NCI-H446 (cell line): ENCODE results near the gene NXPH1.
A peak's percentile ranks its signal among the peaks of the same experiment; 100 is the strongest.

Experiments
- DNase-seq, 2 experiments: peaks; one replicate each; lab custom pipeline; 2025; lab: John Stamatoyannopoulos, UW

The NXPH1 gene

DNA sequence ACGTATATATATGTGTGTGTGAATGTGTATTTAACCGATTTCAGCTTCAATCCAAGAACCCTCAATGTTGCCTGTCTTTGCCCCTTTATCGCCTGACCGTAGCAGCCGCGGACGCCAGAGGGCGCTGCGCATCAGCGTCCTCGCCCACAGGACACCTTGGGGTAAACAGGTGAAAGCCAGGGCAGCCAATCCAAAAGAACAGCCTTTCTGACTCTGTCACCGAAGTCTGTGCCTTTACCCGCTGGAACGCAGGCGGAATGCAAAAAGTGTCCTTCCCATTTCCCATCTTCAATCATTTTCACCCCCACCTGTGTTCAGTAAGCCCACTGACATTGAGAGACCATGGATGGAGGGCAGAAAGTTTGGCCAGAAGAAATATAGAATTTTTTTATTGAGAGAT, 3.6 kb downstream of the NXPH1 start:
- DNase-seq: no peak

DNA sequence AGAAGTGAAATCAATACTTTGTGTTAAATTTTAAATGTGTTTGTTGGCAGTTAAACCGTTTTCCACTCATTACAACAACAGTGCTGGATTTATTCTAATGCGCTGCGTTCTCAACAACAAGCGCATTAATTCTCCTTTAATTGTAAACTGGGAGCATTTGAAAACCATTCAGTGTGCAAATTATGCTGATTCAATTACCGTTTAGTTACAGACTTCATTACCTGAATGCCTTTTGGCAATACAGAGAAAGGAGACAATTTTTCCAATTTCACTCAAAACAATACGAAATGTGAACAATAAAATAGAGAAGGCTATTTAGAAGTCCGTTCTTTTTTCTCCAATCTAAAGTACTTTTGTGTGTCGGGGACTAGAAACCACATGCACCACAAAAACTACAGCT, 4.2 kb downstream of the NXPH1 start:
- no peak for DNase-seq

DNA sequence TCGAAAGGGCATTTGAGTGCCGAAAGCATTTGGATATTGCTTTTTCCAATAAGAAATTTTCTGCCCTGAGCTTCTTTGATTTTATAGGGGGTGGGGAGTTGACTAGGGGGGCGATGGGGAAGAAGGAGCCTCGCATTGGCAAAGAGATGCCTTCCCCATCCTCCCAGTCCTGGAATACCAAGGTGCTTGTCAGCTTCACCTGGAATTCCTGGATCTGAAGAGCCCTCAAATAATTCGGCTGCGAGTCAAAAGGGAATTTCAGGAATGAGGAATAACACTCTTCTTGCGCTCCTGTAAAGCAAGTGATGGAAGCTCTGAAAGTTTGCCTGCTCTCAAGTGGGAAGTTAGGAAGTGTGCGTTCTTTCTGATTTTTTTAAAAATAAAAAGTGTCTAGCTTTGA, 7.3 kb downstream of the NXPH1 start:
- DNase-seq: no peak

DNA sequence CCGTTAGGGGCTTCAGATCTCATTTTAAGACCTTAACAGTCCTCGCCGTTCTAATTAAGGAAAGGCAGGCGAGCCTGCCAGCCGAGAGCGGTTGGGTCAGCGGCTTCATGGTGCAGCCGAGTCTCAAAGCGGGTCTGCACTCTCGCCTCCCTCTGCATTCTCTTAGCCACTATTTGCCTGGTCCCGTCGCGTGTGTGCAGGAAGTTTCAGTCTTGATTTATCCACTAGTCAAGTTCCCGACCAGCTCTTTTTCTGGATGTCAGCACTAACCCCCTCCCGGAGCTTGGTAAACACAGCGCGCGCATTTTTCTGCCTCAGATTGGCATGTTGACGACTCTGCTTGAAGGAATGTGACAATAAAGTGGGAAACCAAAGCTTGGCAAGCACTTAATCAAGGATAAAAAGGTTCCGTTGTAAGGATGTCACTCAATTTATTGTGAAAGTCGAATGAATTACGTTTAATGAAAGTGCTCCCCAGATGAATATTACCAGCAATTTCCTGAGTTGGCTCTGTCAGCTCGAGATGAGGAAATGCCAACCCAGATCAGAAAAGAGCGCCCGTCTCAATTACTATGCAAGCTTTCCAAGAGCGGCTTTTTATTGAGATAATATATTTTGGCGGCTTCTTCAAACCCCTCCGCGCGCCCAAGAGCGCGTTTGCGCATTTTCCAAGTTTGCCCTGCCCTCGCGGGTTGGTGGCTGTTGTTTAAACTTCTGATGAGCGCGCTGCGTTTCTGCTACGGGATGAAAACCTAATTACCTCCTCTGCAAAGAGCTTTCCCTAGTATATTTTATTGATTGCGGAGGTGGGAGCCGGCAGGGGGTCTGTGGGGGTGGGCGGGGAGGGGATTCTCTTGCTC, 7.9 kb downstream of the NXPH1 start:
- DNase-seq: no peak

DNA sequence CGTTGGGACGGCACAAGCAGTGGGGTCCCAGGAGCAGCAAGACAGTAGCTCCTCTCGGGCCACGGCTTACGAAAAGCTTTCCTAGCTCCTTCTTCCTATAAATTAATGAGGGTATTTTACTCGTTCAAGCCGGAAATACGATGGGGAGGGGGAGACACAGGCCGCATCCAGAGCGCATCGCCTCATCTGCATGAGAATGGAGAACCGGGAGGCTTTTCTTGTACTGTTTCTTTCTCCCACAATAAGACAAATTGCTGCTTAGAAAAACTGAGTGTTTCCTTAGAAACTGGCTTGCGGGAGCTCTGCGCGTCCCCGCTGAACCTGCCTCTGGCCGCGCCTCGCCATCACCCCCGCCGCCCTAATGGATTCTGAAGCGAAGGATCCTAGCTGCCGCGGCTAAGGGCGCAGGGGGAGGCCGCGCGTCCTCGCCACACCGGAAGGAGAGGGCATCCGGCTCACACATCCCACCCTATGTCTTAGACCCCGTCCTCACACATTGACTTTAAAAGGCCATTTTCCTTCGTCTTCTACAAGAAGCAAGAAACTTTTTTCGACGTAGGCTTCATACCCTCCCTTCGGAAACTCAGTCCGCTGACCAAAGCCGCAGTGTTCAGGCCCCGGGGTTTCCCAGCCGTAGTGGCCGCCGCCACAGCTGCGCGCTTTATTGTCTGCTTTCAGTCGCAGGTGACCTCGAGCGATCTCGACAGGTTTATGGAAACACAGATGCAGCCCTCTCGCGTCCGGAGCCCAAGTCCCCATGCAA, 8.8 kb downstream of the NXPH1 start:
- no peak for DNase-seq

DNA sequence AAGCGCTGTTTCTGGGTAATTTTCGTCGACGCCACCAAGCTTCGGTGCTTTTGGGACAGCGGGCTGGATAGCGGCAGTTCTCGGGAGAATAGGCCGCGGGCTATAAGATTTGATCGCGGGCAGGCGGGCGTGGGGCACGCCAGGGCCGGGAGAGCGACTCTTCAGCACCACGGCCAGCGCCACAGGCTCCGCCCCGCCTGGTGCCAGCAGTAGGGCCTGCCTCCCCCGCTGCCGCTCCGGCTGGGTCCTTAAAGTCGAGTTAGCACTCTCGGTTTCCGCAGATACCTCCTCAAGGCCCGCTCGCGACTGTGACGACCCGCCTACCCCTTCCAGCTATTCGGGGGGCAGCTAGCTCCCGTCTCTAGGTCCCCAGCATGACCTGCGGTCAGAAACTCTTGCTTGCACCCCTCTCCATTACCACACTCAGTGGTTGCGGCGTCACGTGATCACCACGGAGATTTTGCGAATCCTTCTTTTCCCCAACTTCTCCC, 9.4 kb downstream of the NXPH1 start:
- no peak for DNase-seq

DNA sequence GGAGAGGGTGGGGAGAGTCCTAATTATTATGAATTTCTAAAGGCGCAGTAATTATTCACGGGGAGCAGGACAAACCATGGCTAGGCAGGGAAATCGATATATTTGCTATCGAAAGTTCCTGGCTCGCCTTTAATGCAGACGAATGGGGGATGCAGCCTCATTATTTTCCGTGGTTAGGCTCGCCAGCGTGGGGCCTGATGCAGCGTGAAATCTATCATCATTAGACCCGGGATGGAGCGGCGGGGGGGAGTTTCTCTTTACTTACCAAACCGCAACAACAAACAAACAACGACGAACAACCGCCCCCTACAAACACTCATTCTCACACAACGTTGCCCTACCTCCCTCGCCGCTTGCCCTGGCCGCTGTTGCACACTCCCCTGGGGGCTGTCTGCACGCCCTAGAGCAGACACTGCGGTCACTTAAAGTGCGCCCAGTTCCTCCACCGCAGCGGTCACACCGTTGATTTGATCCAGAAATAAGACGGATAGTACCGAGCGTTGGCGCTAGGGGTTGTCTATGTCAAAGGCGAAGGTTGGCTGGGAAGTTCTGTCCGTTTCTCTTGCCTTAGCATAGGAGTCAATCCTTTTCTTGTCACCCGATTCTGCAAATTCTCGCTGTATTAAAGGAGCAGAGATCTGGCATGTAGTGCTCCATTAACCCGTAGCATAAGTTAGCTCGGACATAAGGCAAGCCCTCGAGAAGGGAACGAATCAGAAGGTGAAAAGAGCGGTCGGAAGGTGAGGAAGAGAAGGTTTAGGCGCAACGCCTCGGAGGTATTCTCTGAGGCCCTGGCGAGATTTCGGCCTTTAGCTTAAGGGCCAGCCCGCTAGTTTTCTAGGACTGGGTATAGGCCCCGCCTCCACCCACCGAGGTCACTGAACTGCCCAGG, 10.4 kb downstream of the NXPH1 start:
- DNase-seq: no peak

DNA sequence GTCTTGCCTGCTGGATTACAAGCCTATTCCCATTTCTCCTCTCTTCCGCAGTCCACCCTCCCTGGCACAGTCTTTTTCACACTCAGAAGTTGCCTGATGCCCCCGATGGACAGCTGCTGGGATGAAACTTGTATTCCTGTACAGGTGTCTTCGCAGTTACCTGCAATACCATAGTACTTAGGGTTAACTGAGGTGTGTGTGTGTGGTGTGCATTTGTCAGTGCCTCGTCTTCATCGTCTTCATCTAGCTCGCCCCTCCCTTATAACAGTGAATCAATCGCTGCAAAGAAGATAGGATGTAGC, 11.0 kb downstream of the NXPH1 start:
- DNase-seq: no peak

DNA sequence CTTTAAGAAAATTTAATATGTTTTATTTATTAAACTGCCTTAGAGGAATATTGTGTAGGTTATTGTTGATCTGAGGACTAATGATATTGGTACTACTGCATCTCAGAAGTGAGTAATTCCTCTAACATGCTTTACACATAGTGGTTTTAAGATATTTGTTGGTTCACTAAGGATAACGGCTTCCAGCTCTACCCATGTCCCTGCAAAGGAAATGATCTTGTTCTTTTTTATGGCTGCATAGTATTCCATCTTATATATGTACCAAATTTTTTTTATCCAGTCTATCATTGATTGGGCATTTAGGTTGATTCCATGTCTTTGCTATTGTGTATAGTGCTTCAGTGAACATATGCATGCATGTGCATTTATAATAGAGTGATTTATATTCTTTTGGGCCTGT, 20.1 kb downstream of the NXPH1 start:
- no peak for DNase-seq

DNA sequence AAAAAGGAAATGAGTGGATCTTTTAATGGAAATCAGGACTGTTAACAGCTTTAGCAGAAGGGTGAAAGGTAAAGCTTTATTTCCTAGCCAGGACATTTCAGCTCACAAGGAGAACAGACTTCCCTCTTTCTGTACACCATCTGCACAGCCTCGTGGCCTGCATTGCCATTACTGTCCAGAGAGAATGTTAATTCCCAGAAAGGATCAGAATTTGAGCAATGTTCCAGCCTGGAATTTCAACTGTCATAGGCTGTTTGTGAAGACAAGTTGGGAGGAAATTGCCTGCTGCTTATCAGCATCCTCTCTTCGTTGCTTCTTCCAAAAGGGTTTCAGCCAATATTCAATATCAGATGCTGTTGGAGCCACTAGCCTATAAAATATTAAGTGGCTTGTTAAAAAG, 22.0 kb downstream of the NXPH1 start:
- no peak for DNase-seq

DNA sequence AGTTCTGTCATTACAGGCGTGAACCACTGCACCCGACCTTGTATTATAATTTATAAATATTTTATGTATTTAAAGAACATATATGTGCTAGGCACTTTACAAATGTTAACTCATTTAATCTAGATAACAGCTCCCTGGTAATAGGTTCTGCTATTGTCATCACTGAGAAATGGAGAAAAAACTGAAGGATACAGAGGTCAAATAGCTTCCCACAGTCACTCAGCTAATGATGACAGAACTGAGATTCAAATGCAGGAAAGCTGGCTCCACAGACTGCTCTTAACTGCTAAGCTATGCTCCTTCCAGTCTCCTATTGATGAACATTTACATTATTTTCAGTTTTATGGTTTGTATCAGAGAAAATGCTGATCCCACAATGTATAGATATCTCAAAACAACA, 28.9 kb downstream of the NXPH1 start:
- DNase-seq: no peak

DNA sequence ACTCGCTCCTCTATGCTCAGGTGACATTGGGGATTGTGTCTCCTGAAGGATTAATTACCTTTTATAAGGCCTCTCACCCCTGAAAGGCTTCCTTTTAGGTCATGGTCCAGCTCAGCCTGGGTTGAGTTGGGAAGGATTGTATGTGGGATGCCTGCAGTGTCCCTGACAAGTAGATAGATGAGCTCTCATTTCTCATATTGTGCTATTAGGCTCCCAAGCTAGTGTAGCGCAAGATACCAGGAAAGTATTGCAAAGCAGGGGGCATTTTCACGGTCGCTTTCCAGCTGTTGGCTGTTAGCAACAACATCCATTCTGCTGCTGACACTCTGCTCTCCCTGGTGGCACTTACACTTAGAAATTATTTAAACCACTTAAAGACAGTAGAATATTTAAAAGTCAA, 31.9 kb downstream of the NXPH1 start:
- no peak for DNase-seq

DNA sequence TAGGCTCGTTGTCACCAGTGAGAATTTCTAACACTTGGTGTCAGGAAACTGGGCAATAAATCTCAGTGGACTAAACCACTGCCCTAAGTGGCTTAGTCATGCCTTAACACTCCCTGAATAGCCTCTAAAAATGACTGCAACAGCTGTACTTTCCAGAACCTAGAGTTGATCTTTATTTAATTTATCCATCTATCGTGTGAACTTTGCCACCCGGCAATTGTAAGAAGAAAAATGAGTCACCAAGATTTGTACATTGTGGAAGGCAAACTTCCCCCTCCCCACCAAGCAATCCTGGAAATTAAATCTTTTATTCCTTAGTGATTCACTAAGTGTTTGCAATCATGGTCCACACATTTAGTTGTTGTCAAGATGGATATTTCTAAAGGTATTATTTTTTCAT, 47.1 kb downstream of the NXPH1 start:
- no peak for DNase-seq

DNA sequence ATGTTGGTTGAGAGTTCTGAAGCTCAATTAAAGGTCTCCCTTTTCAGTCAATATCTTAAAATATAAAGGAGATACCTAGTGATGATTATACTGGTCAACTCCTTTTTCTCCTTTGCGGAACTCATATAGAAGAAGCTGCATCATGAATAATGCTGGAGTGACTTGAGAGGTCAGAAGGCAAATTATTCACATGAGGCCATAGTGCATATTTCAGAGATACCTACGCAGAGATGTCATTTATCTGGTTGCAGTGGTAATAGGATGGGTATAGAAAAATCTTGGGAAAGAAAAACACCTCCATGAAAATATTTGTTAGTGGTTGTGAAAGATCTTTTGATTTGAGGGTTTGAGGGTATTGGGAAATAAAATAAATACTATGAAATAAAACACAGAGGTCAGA, 47.7 kb downstream of the NXPH1 start:
- DNase-seq: no peak

DNA sequence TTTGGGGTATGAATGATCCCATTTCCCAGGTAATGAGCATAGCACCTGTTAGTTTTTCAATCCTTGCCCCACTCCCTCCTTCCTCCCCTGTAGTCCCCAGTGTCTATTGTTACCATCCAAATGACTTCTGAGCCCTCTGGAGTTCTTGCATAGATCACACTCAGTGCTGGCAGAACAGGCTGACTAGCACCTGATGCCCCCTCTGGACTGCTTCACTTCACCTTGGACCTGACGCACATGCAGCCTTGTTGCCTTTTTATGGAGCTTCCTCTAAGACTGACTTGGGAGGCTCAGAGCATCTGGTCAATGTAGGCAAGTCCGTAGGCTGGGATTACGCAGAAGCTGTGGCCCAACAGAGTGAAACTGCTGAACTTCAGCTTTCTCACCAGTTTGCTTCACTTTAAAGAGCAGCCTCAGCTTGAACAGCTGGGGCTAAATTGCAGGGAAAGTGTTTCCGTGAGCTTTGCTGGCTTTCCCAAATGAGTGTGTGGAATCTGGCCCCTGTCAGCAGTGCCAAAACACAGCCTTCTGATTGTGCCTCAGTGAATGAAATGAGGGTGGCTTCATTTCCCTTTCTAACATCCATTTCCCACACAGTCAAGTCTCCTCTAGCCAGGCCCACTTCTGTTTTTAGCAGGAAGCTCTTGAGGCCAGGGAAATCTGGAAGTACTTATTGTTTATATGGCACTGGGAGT, 48.5 kb downstream of the NXPH1 start:
- peak in 1 of 2 experiments; percentile 8 for DNase-seq

DNA sequence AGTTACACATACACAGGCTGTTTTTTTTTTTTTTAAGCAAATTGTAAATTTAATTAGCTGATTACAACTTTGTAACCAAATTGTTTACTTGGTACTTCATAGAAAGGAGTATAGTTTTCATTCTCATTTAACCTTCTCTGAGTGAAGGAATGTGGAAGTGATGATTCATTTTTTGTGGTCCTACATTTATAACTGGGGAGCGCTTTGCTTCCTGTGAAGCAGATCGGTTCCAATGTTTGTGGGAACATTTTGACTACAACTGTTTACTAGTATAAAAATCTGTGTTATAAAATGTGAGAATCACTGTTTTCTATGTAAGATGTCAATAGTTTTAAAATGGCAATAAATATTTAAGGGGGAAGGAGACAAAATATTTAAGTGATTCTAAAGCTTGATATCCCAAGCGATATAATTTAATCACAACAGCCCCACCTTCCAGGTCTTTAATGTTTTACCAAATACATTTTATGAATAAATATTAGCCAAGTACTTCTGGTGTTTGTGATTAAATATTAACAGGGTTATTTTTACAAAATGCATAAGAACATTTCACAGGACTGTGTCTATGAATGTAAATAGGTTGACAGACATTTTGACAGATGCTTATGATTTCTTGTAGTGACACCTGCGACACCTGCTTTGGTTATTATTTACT, 57.1 kb downstream of the NXPH1 start:
- DNase-seq: no peak

DNA sequence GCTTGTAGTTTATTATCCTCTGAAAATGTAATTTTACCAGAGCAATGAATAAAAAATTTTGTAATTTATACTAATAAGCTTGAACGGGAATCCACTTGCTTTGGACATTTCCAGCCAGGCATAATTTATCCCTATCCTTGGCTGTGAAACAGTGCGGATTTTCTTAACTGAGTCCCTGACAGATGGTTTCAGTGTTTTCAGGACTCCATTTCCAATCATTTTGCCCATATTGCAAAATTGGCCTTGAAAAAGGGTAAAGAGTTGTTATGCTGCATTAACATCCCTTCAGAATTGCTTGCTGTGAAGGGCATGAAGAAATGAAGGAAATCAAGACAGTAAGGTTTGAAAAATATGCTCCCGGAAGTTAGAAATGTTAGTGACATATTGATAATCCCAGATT, 57.7 kb downstream of the NXPH1 start:
- peak in 1 of 2 experiments; percentile 62 for DNase-seq

DNA sequence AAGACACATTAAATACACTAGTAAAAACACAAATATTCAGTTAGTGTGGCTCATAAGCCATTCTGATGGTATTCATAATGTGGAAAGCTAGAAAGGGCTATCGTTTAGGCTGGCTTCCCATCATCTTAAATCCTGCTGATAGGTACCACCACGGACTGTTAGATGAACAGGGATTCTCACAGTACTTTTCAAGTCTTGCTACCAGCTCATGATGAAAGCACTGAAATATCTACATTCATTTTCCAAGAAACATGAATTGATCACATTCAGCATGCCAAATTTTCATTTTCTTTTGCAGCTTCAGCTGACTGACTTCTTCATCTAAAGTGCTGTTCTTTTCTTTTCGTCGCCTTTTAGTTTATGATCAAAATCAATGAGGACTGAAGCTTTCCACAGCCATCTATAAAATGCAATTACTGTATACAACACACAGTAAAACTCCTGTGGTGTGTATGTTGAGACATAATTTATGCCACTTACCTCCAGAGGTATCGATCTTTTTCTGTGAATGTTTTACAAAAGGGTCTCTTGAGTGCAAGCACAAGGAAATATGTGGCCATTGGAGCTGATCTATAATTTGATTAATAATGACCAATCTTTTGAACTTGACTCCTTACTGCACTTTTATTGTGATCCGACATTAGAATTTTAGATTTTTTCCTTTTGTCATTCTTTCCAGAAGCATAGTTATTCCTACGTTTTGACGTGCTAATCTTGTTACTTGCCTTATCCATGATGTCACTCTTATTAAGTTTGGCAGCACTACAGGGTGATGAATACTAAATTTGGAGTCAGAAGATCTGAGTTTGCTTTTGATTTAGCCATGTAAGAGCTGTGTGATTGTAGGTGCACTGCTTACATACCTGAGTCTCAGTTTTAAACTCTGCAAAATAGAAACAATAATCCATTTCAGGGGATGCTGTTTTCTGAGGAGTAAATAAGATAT, 58.4 kb downstream of the NXPH1 start:
- DNase-seq: no peak

DNA sequence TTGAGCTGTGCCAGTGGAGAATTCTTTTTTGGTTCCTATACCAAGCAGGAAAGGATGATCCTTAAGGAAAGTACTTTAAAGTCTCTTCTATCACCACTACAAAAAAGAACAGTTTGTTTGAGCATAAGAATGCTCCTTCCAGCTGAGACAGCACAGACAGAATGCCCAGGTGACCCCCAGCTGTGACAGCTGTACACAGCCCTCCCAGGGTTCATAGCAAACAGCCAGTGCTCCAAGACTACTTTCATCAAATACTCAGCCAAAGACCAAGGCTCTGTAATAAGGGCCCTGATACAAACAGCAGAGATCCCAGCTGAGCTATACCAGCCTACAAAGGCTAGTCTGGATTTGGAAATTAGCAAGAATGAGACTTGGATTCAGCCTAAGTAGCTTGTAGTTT, 65.7 kb downstream of the NXPH1 start:
- DNase-seq: no peak

DNA sequence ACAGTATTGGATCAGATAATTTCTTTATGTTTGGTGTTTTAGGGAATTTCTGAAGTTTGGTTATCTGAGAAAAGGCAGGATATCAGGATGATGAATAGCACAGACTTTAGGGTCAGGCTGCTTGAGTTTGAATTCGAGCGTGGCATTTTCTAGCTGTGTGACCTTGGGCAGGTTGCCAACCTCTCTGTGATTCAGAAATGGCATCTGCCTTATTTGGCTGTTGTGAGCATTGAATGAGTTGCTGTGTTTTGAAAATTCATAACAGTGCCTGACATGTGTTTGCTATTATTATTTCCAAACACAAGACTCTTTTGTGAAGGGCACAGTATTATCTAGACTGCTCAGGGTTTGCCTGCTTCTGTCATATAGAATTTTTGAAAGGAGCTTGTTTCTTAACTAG, 66.9 kb downstream of the NXPH1 start:
- DNase-seq: peak; percentile 35 to 88
